MM.1S (cell line): Measurements from ENCODE around the gene RPTOR.

Experiments
- EZH2 ChIP-seq: fragments of 300-600 bp; sonication (generic); optimal IDR thresholded peaks from 2 replicates; pipeline ENCODE3; 2017; ENCODE audit warnings: low read depth, mild to moderate bottlenecking, antibody characterized with exemption, low read length, mixed read lengths
- EZH2phosphoT487 ChIP-seq: fragments of 300-600 bp; sonication (generic); IDR thresholded peaks from 2 replicates; pipeline ENCODE4 v1.6.1; 2018; ENCODE audit warnings: antibody characterized with exemption, low read length
- TF ChIP-seq, protein P1 (sequence below): fragments of 300-600 bp; sonication (generic); IDR thresholded peaks from 2 replicates; pipeline ENCODE4 v1.5.1; 2016; ENCODE audit warnings: antibody characterized with exemption, low read length, mixed read lengths

- TF ChIP-seq, protein P1, sequence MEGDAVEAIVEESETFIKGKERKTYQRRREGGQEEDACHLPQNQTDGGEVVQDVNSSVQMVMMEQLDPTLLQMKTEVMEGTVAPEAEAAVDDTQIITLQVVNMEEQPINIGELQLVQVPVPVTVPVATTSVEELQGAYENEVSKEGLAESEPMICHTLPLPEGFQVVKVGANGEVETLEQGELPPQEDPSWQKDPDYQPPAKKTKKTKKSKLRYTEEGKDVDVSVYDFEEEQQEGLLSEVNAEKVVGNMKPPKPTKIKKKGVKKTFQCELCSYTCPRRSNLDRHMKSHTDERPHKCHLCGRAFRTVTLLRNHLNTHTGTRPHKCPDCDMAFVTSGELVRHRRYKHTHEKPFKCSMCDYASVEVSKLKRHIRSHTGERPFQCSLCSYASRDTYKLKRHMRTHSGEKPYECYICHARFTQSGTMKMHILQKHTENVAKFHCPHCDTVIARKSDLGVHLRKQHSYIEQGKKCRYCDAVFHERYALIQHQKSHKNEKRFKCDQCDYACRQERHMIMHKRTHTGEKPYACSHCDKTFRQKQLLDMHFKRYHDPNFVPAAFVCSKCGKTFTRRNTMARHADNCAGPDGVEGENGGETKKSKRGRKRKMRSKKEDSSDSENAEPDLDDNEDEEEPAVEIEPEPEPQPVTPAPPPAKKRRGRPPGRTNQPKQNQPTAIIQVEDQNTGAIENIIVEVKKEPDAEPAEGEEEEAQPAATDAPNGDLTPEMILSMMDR = no peak
- TF ChIP-seq EZH2phosphoT487 = no peak
- no peak for TF ChIP-seq EZH2
Measured at GRCh38 chr17:80760511-80760911, 215.9 kb downstream of the RPTOR start.
